ENCODE results near the gene ANKUB1.
A peak's percentile ranks its signal among the peaks of the same experiment; 100 is the strongest.

Gene ANKUB1

GRCh38 chr3:149752788-149753136 is 39.6 kb downstream of the ANKUB1 start:
- DNase-seq: no peak

- peak; percentile 60 for DNase-seq
These were observed 40.1 kb downstream of the ANKUB1 start, which contains the start of gene COMMD2 for GRCh38 chr3:149752051-149752787. Gene COMMD2 (minus strand): TSS chr3:149752489. CDS start chr3:149752444, 45 bp downstream.

DNA sequence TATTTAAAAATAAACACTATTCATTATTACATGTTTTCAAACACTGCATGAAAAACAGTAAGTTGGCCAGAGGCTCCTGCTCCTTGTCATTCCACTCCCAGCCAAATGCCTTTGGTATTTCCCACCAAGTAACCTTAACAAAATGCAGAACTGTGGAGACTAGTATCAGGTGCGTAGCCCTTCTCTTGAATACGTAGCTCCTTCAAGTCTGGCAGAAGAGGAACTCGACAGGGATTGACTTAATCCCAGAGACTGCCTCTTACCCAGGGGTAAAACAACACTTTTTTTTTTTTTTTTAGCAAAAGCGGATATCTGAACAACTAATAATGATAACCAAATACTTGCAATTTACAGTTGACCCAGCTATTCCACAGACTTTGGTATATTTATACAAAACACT is 40.8 kb downstream of the ANKUB1 start:
- no peak for DNase-seq

DNA sequence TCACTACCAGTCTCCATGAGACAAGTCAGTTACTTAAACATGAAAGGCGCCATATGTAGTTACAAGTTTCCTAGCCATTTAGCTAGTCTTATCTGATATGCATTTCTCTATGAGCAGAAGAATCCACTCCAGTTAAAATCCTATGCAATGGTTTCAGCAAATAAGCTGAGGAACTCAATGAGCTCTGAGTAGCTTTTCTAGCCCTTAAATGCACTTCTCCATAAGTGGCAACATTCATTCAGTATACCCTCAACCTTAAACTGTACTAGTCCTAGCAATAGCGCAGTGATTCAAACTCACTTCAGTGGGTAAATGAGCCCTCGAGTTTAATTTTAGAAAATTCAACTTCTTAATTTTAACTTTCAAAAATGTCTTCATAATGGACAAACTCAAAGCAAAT is 47.7 kb downstream of the ANKUB1 start:
- DNase-seq: no peak

- no peak for DNase-seq
These were observed 48.2 kb downstream of the ANKUB1 start for GRCh38 chr3:149744151-149744550.

DNA sequence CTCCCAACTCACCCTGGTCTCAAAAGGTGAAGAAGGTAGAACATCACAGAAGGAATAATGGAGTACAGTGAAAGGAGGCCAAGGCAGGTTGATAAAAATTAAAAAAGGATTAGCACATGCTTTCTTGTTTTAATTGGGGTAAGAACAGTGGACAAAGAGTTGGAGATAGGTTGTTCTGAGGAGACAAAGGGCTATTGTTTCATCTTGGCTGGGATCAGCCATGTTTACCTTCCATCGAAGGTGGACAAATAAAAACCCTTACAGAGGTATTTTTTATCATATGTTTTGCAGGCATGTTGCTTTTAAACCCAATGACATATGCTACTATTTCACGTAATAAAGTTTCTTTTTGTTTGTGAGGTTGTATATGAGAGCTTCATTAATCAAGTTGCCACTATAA is 53.0 kb downstream of the ANKUB1 start:
- DNase-seq: no peak

- DNase-seq: no peak
These were observed 53.5 kb downstream of the ANKUB1 start for GRCh38 chr3:149738876-149739275.

- no peak for DNase-seq
These were observed 55.5 kb downstream of the ANKUB1 start for GRCh38 chr3:149736953-149737205.

DNA sequence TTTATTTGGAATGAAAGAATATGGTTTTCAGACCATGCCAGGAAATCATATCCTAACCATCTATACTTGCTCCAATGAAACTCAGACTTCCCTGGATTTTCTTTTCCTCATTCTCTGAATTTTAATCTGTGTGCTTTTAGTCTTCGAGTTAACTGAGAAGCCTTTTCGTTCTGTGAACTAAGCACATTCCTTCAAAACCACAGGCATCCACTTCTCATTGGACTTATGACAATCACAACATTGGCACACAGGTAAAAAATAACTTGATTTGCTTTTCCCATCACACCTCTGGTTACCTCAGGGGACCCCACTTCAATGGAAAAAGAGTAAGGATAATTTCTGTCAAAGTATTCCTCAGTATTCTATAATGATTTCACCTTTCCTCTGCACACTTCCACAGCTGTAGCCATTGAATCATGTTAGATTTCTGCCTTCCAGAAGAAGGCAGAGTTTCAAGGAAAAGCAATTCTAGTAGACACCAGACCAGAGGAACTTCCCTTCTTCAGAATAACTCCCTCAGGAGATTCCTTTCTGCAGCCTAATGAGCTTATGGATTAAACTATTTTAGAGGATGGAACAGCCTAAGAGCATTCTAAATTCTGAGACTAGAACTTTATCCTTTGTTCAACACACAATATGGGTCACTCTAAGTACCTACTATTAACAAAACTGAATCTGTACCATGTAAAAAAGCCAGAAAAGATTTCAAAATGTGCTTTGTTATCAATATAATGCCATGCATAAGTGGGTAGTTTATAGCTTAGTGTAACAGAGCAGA is 56.0 kb downstream of the ANKUB1 start:
- DNase-seq: no peak

- DNase-seq: no peak
These were observed 60.1 kb downstream of the ANKUB1 start for GRCh38 chr3:149732234-149732633.

GRCh38 chr3:149727656-149728055 is 64.7 kb downstream of the ANKUB1 start:
- DNase-seq: no peak

GRCh38 chr3:149726716-149727407 is 65.5 kb downstream of the ANKUB1 start:
- DNase-seq: no peak

GRCh38 chr3:149723781-149724180 is 68.6 kb downstream of the ANKUB1 start:
- DNase-seq: no peak

DNA sequence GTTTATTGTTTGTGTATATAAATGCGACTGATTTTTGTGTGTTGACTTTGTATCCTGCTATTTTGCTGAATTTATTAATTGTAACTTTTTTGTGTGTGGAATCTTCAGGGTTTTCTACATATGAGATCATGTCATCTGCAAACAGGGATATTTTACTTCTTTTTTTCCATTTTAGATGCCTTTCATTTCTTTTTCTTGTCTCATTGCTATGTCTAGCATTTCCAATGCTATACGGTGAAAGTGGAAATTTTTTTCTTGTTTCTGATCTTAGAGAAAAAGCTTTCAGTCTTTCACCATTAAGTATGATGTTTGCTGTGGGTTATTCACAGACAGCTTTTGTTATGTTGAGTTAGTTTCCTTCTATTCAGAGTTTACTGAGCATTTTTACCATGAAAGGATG is 71.4 kb downstream of the ANKUB1 start:
- DNase-seq: no peak

DNA sequence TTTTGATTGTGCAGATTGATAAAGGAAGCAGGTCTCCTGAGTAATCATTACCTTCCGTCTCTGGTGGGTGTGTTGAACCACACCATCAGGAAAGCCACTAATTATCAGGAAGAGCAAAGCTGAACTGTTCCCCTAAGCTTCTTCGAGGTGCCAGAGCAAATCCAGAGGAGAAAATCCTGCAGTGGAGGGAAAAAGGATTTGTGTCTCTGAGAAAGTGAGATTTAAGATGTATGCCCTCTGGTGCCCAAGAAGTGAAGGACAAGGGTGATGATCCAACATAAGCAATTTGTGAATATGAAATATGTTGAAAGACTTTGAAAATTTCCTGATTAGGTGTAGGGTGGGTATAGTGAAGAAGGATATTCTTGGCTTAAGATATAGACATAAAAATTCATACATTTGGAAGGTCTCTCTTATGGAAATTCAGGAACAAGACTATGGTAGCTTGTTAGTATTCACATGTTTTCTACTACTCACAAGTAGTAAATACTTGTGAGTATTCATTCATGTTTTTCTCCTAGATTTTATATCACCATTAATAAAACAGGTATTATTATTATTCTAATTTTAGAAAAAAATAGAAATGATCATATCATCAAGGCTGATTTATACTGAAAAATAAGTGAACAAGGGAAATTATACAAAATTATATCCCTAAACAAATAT is 74.8 kb downstream of the ANKUB1 start:
- peak; percentile 65 for DNase-seq

DNA sequence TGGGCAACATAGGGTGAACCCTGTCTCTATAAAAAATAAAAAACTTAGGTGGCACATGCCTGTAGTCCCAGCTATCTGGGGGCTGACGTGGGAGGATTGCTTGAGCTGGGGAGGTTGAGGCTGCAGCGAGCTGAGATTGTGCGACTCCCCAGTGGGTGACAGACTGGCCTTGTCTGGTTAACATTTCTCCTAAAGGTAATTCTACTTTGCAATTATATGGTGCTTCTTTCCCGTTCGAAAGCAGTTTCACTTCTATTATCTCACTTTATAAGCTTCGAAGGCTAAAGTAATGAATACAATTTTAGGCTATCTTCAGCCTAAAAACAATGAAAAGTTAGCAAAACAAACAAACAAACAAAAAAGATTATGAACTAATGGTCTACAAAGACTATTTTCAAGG is 75.4 kb downstream of the ANKUB1 start:
- no peak for DNase-seq

- no peak for DNase-seq
These were observed 77.1 kb downstream of the ANKUB1 start for GRCh38 chr3:149715247-149715646.

DNA sequence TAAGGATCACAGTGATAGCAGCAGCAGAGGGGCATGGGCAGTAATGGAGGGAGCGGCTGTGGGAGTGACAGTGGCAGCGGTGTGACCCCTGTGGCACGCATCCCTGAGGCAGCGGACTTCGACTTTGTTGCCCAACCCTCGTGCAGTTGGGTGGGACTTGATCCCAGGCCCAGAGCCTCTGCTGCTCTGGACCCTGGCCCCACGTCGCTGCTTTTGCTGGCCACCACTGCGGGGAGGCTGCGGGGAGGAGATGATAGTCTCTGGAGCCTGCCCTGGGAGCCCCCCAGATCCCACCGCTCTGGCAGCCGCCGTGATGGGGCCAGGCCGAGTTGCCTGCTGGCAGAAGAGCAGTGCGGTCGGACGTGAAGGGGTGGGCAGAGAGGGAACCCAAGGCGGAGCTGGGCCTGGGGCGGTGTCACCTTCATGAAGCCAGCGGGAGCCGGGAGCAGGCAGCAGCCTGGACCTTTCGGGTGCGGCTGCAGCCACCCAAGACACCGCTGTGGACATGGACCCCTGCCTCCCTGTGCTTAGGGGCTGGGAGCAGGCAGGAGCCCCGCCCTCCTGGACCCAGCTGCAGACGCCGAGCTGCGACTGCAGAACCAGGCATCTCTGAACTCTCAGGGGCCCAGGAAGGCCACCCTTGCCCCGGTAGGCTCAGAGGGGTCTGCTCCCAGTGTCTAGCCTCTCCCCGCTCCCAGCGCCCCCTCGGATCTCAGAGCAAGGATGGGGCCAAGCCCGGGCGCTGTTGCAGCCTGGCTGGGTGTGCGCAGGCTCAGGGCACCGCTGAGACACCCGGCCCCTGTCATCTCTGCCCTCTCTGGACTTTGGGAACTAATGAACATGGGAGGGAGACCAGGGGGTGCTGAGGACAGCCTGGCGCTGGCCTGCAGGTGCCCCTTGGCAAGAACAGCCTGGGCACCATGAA is 78.4 kb downstream of the ANKUB1 start:
- no peak for DNase-seq

Measured in NCI-H2029 (cell line).